Measurements from ENCODE around the gene LRRC37A. TPM values are rescaled to one million over a fixed set of nuclear protein-coding genes. Genes with fewer than 3 reads are reported as not detected.
"Not testable (repeated sequence)": the region's sequence is repeated elsewhere in the genome, so short reads cannot be mapped to it uniquely, and the experiment has no call there.

LRRC37A gene
- total RNA-seq, 1 donor from 2014 or later: 2.1 TPM

GRCh38 chr17:46348345-46348744 lies 53.4 kb downstream of the LRRC37A start:
- intact Hi-C loops (cut with micrococcal nuclease): not testable (repeated sequence)

DNA sequence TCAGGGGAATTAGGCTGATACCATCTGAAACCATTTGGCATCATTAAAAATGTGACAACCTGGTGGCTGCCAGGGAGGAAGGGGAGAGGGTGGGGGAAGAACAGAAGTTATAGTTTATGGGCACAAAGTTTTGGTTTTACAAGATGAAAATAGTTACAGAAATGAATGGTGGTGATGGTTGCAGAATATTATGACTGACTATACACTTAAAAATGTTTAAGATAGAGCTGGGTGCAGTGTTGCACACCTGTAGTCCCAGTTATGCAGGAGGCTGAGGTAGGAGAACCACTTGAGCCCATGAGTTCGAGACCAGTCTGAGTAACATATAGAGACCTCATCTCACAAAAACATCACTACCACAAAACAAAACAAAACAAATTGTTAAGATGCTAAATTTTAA lies 54.1 kb downstream of the LRRC37A start:
- DNase-seq (ENCODE audit: low spot score); H3K27me3 Mint-ChIP-seq (ENCODE audit: low read depth); intact Hi-C loops (cut with micrococcal nuclease); H3K36me3 Mint-ChIP-seq (ENCODE audit: low read depth); H3K4me3 Mint-ChIP-seq (ENCODE audit: low read depth); H3K27ac Mint-ChIP-seq; H3K9me3 Mint-ChIP-seq; H3K4me1 Mint-ChIP-seq (ENCODE audit: low read depth): not testable (repeated sequence)

More at GRCh38 chr17:46348345-46348744, 53.4 kb downstream of the LRRC37A start:
- not testable (repeated sequence) for H3K4me1 Mint-ChIP-seq (ENCODE audit: low read depth); H3K27me3 Mint-ChIP-seq (ENCODE audit: low read depth); H3K36me3 Mint-ChIP-seq (ENCODE audit: low read depth); H3K27ac Mint-ChIP-seq; H3K4me3 Mint-ChIP-seq (ENCODE audit: low read depth); DNase-seq (ENCODE audit: low spot score); H3K9me3 Mint-ChIP-seq

DNA sequence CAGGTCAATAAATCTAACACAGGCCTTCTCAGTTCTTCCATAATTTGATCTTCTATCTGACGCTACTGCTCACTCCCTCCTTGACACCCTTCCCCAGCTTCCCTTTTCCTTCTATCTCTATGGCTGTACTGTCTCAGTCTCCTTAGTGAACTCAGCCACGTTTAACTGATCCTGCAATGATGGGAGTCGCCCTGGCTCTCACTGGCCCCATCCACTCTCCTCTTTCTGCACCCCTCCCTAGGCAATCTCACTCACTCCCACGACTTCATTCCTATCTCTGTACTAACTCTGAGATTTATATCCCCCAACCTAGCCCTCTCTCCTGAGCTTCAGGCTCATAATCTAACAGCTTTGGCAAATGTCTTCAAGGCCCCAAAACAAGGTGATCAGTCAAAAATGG lies 58.9 kb downstream of the LRRC37A start:
- H3K9me3 Mint-ChIP-seq; intact Hi-C loops (cut with micrococcal nuclease); H3K36me3 Mint-ChIP-seq (ENCODE audit: low read depth); DNase-seq (ENCODE audit: low spot score); H3K4me3 Mint-ChIP-seq (ENCODE audit: low read depth); H3K27ac Mint-ChIP-seq; H3K27me3 Mint-ChIP-seq (ENCODE audit: low read depth); H3K4me1 Mint-ChIP-seq (ENCODE audit: low read depth): not testable (repeated sequence)

- H3K27ac Mint-ChIP-seq; H3K36me3 Mint-ChIP-seq (ENCODE audit: low read depth); H3K9me3 Mint-ChIP-seq; intact Hi-C loops (cut with micrococcal nuclease); H3K4me1 Mint-ChIP-seq (ENCODE audit: low read depth); H3K4me3 Mint-ChIP-seq (ENCODE audit: low read depth); DNase-seq (ENCODE audit: low spot score); H3K27me3 Mint-ChIP-seq (ENCODE audit: low read depth): not testable (repeated sequence)
These were observed 66.3 kb downstream of the LRRC37A start for GRCh38 chr17:46361145-46361735.

DNA sequence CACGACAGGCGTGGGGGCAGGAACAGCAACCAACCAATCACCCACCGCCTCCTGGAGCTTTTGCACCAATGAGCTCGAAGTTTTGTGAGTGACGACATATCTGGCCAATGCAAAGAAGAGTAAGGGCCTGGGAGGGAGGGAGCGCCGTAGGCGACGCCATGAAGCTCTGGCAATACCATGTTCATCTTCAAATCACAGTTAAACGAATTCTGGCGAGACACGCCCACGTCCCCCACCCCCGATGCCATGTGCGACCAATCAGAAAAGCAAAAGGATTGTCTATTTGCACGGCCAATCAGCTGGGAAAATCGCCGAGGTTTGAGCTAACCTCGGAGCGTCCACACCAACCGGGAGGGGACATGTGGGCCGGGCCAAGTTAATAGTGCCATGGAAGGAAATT lies 66.8 kb downstream of the LRRC37A start, which contains the start of gene ARL17B:
Gene ARL17B, minus strand, starts transcription at position 12 of the 400 bp plus-strand sequence. CDS start 3,369 bp downstream, outside the sequence.
- intact Hi-C loops (cut with micrococcal nuclease); H3K4me3 Mint-ChIP-seq (ENCODE audit: low read depth); H3K4me1 Mint-ChIP-seq (ENCODE audit: low read depth); H3K27me3 Mint-ChIP-seq (ENCODE audit: low read depth); H3K9me3 Mint-ChIP-seq; H3K27ac Mint-ChIP-seq; H3K36me3 Mint-ChIP-seq (ENCODE audit: low read depth): not testable (repeated sequence)
- DNase-seq (ENCODE audit: low spot score): peak; percentile 81

GRCh38 chr17:46367520-46367919 lies 72.6 kb downstream of the LRRC37A start:
- H3K36me3 Mint-ChIP-seq (ENCODE audit: low read depth); H3K4me3 Mint-ChIP-seq (ENCODE audit: low read depth); H3K27me3 Mint-ChIP-seq (ENCODE audit: low read depth); DNase-seq (ENCODE audit: low spot score); H3K27ac Mint-ChIP-seq; intact Hi-C loops (cut with micrococcal nuclease); H3K9me3 Mint-ChIP-seq; H3K4me1 Mint-ChIP-seq (ENCODE audit: low read depth): not testable (repeated sequence)

DNA sequence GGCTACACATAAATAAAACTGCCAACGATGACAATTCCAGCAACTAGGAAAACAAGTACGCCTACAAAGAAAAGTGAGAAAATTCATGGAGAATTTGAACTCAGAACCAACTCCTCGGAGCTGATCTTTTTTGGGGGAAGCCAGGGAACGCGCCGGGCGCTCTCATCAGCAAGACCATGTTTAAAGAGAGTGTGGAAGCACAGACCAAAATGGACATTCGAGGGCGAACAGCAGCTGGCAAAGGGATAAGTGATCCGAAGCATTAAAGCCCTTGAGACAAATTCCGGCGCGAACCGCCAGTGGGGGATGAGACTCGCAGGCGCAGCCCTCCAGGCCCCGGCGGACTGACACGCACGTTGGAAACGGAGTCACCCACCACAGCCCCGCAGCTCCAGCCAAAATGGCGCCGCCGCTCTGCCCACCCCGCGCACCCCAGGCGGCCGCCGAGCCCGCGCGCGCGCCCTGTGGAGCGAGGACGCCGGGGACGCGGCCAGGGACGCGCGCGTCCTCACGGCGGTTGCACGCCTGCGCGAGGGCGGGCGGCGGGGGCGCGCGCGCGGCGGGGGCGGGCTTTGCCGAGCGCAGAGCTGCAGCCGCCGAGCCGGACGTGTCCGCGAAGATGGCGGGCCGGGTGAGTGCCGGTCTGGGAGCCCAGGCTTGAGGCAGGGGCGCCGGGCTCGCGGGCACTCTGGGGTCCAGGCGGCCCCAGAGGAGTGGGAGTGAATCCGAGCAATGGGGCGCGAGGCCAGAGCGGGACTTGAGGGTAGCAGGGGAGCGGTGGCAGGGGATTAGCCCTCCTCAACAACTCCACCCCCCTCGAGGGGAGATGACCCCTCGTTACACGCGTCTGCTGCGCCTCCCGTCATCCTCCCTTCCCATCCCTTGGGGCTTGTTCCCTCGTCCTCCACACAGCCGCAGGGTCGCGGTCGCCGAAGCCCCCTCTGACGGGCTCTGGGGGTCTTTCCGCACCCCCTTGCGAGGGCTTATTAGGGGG lies 77.6 kb downstream of the LRRC37A start:
- intact Hi-C loops (cut with micrococcal nuclease); H3K4me1 Mint-ChIP-seq (ENCODE audit: low read depth); H3K4me3 Mint-ChIP-seq (ENCODE audit: low read depth); H3K36me3 Mint-ChIP-seq (ENCODE audit: low read depth); H3K9me3 Mint-ChIP-seq; DNase-seq (ENCODE audit: low spot score); H3K27me3 Mint-ChIP-seq (ENCODE audit: low read depth); H3K27ac Mint-ChIP-seq: not testable (repeated sequence)

- H3K4me3 Mint-ChIP-seq (ENCODE audit: low read depth); H3K27me3 Mint-ChIP-seq (ENCODE audit: low read depth); H3K27ac Mint-ChIP-seq; H3K36me3 Mint-ChIP-seq (ENCODE audit: low read depth); H3K9me3 Mint-ChIP-seq; DNase-seq (ENCODE audit: low spot score); intact Hi-C loops (cut with micrococcal nuclease); H3K4me1 Mint-ChIP-seq (ENCODE audit: low read depth): not testable (repeated sequence)
These were observed 78.5 kb downstream of the LRRC37A start for GRCh38 chr17:46373418-46373817.

DNA sequence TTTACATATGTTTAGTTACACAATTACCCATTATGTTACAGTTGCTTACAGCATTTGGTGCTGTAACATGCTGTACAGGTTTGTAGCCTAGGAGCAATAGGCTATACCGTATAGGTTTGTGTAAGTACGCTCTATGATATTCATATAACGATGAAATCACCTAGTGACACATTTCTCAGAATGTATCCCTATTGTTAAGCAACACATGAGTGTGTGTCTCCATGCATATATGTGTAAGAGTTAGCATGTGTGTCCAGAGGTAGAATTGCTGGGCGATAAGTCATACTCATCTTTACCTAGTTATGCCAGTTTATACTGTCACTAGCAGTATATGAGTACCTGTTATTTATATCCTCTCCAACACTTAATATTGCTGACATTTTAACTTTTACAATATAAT lies 88.2 kb downstream of the LRRC37A start:
- H3K36me3 Mint-ChIP-seq (ENCODE audit: low read depth); intact Hi-C loops (cut with micrococcal nuclease): not testable (repeated sequence)

GRCh38 chr17:46385491-46385890 lies 90.6 kb downstream of the LRRC37A start:
- H3K27me3 Mint-ChIP-seq (ENCODE audit: low read depth); H3K9me3 Mint-ChIP-seq; DNase-seq (ENCODE audit: low spot score); H3K36me3 Mint-ChIP-seq (ENCODE audit: low read depth); H3K27ac Mint-ChIP-seq; H3K4me1 Mint-ChIP-seq (ENCODE audit: low read depth); intact Hi-C loops (cut with micrococcal nuclease); H3K4me3 Mint-ChIP-seq (ENCODE audit: low read depth): not testable (repeated sequence)

More for the DNA sequence above, 88.2 kb downstream of the LRRC37A start:
- not testable (repeated sequence) for DNase-seq (ENCODE audit: low spot score); H3K27ac Mint-ChIP-seq; H3K4me1 Mint-ChIP-seq (ENCODE audit: low read depth); H3K27me3 Mint-ChIP-seq (ENCODE audit: low read depth); H3K9me3 Mint-ChIP-seq; H3K4me3 Mint-ChIP-seq (ENCODE audit: low read depth)

Other genes with a start within 250 kb of the LRRC37A start
- 91.5 and 93.9 TPM in 2 replicates for gene KANSL1, start 101.7 kb upstream of the LRRC37A start, total RNA-seq
- 12.8 and 15.6 TPM in 2 replicates for gene ARL17B, start 66.6 kb downstream of the LRRC37A start, total RNA-seq
- 8.8 and 8.9 TPM in 2 replicates for gene LRRC37A2, start 217.3 kb downstream of the LRRC37A start, total RNA-seq